Mesendoderm (in vitro differentiated cells): ENCODE measurements around the gene PPP1R16B.

Source experiments
- DNase-seq: peaks from one replicate; pipeline ENCODE4 v3.0.0; 2013
- H2AK5ac ChIP-seq: 2 replicates; pipeline ENCODE4 v1.6.1; 2013; ENCODE audit warnings: low read length, inconsistent platforms
- H2BK120ac ChIP-seq: 2 replicates; pipeline ENCODE4 v1.6.1; 2013; ENCODE audit warnings: low read depth, mild to moderate bottlenecking, low read length, moderate library complexity, mixed read lengths
- H2BK15ac ChIP-seq: replicated peaks from 2 replicates; pipeline ENCODE4 v1.6.1; 2013; ENCODE audit warnings: low read depth, mild to moderate bottlenecking, moderate library complexity
- H2BK5ac ChIP-seq: 2 replicates; pipeline ENCODE4 v1.6.1; 2013; ENCODE audit warnings: low read length, inconsistent platforms
- H3K18ac ChIP-seq: 2 replicates; pipeline ENCODE4 v1.6.1; 2013; ENCODE audit warnings: mild to moderate bottlenecking, low read length, mixed read lengths
- H3K23ac ChIP-seq: one replicate; pipeline ENCODE4 v1.6.1; 2013; ENCODE audit warnings: low read length
- H3K27ac ChIP-seq: 2 replicates; pipeline ENCODE4 v1.5.1; 2013; ENCODE audit warnings: low read depth, mild to moderate bottlenecking, inconsistent platforms, low read length, moderate library complexity
- H3K27me3 ChIP-seq: 2 replicates; pipeline ENCODE4 v1.6.1; 2013; ENCODE audit warnings: low read length, control low read depth, mild to moderate bottlenecking, inconsistent platforms; ENCODE audit not compliant: insufficient read depth, poor library complexity
- H3K36me3 ChIP-seq: 2 replicates; pipeline ENCODE4 v1.6.1; 2013; ENCODE audit warnings: low read length, inconsistent platforms; ENCODE audit not compliant: control insufficient read depth, insufficient read depth
- H3K4ac ChIP-seq: one replicate; pipeline ENCODE4 v1.6.1; 2013; ENCODE audit warnings: low read depth, mild to moderate bottlenecking, low read length, moderate library complexity
- H3K4me1 ChIP-seq: 2 replicates; pipeline ENCODE4 v1.6.1; 2013; ENCODE audit warnings: low read depth, low read length, inconsistent platforms; ENCODE audit not compliant: control insufficient read depth
- H3K4me2 ChIP-seq: 2 replicates; pipeline ENCODE4 v1.6.1; 2013; ENCODE audit warnings: low read length
- H3K4me3 ChIP-seq: 2 replicates; pipeline ENCODE4 v1.5.1; 2013; ENCODE audit warnings: mild to moderate bottlenecking, low read length
- H3K56ac ChIP-seq: one replicate; pipeline ENCODE4 v1.6.1; 2013; ENCODE audit warnings: low read length
- H3K79me1 ChIP-seq: 2 replicates; pipeline ENCODE4 v1.6.1; 2013; ENCODE audit warnings: low read length, inconsistent platforms
- H3K79me2 ChIP-seq: 2 replicates; pipeline ENCODE4 v1.6.1; 2013; ENCODE audit warnings: mild to moderate bottlenecking, low read length; ENCODE audit not compliant: control insufficient read depth, insufficient read depth
- H3K9ac ChIP-seq: 2 replicates; pipeline ENCODE4 v1.6.1; 2013; ENCODE audit warnings: low read length, inconsistent platforms
- H4K5ac ChIP-seq: one replicate; pipeline ENCODE4 v1.6.1; 2013; ENCODE audit warnings: low read length
- H4K8ac ChIP-seq: one replicate; pipeline ENCODE4 v1.6.1; 2013; ENCODE audit warnings: low read depth, mild to moderate bottlenecking, control low read depth, low read length, moderate library complexity
- WGBS: extraction: QIAGEN DNeasy Blood & Tissue Kit; methylation state at CpG from one replicate; pipeline ENCODE4 v1.1.7; 2013; ENCODE audit warnings: low lambda C conversion rate, missing lambda C conversion rate; ENCODE audit not compliant: insufficient coverage; ENCODE audit errors: extremely low coverage; 5-methylcytosine and 5-hydroxymethylcytosine counted together

PPP1R16B gene

GRCh38 chr20:38825571-38825900, 20.0 kb downstream of the PPP1R16B start:
- no peak overlapping the region for H3K27ac ChIP-seq
- no peak overlapping the region for H4K8ac ChIP-seq
- no peak overlapping the region for H3K9ac ChIP-seq
- no peak overlapping the region for H3K4ac ChIP-seq
- H3K56ac ChIP-seq, result peak overlapping the region; percentile 72
- peak overlapping the region; percentile 14 for H3K4me2 ChIP-seq
- no peaks in the 10 kb centered on the region for H3K27me3 ChIP-seq
- H2BK15ac ChIP-seq, result no peak overlapping the region
- no peak overlapping the region for H3K18ac ChIP-seq
- peak overlapping the region; percentile 37 for H2BK5ac ChIP-seq
- DNase-seq, result no peak
- H2AK5ac ChIP-seq, result peak overlapping the region; percentile 53
- no peak overlapping the region for H3K23ac ChIP-seq
- H3K4me1 ChIP-seq, result peaks cover 17% of the 10 kb centered on the region
- H3K4me3 ChIP-seq, result no peak overlapping the region
- H2BK120ac ChIP-seq, result no peak overlapping the region
- H3K79me1 ChIP-seq, result peaks cover 2% of the 10 kb centered on the region
- H3K36me3 ChIP-seq, result no peaks in the 10 kb centered on the region
- WGBS, result no CpG with 5 or more reads among the region's 1 CpG
- no peak overlapping the region for H4K5ac ChIP-seq
- H3K79me2 ChIP-seq, result no peaks in the 10 kb centered on the region

DNA sequence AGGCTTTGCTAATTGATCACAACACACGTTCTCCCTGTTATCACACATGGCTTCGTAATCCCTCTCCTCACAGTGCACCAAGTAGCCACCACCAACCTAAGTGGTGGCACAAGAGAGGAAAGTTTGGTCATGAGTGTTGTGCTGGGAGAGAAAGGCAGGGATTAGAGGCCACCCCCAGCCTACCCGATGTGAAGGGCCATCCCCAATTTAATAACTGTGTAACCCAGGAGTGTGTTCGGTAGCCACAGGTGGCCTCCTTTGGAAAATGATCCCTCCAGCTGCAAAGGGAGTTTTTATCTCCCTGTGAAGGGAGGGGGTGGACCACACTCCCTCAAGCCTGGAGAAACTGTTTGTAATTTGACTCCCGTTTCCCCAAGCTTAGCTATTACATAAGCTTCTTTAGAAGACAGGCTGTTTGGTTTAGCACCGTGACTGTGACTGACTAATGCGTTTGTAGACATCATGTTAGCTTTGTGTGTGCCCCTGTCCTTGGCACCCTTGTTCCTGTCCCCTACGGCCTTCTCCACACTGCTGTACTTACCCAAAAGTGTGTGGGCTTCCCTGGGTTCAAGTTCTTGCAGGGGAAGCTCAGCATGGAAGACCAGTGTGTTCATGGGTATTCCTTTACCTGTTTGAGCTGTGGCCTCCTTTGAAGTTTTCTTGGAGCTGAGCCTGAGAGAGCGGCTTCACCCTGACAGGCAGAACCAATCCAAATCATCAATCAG, 20.6 kb downstream of the PPP1R16B start:
- H3K27ac ChIP-seq, result peak overlapping the region; percentile 10
- H3K4me1 ChIP-seq, result peaks cover 17% of the 10 kb centered on the region
- no peaks in the 10 kb centered on the region for H3K36me3 ChIP-seq
- peak overlapping the region; percentile 53 for H2AK5ac ChIP-seq
- peaks cover 2% of the 10 kb centered on the region for H3K79me1 ChIP-seq
- no peak overlapping the region for H3K18ac ChIP-seq
- no CpG with 5 or more reads among the region's 9 CpGs for WGBS
- H2BK5ac ChIP-seq, result peak overlapping the region; percentile 52
- H4K8ac ChIP-seq, result no peak overlapping the region
- no peak overlapping the region for H4K5ac ChIP-seq
- no peak overlapping the region for H2BK120ac ChIP-seq
- H2BK15ac ChIP-seq, result no peak overlapping the region
- H3K4me3 ChIP-seq, result no peak overlapping the region
- peak overlapping the region; percentile 66 for H3K23ac ChIP-seq
- H3K79me2 ChIP-seq, result no peaks in the 10 kb centered on the region
- H3K27me3 ChIP-seq, result no peaks in the 10 kb centered on the region
- H3K9ac ChIP-seq, result no peak overlapping the region
- peak overlapping the region; percentile 14 for H3K4me2 ChIP-seq
- H3K4ac ChIP-seq, result no peak overlapping the region
- peak; percentile 84 for DNase-seq
- H3K56ac ChIP-seq, result peak overlapping the region; percentile 72

- H4K5ac ChIP-seq, result no peak overlapping the region
- no peak overlapping the region for H3K9ac ChIP-seq
- H3K4me1 ChIP-seq, result peaks cover 17% of the 10 kb centered on the region
- no peak overlapping the region for H3K56ac ChIP-seq
- no peak overlapping the region for H2BK15ac ChIP-seq
- no peaks in the 10 kb centered on the region for H3K36me3 ChIP-seq
- H2BK5ac ChIP-seq, result no peak overlapping the region
- no peak overlapping the region for H3K18ac ChIP-seq
- no peak overlapping the region for H3K4me3 ChIP-seq
- H3K27ac ChIP-seq, result no peak overlapping the region
- no peak overlapping the region for H3K4ac ChIP-seq
- H2BK120ac ChIP-seq, result no peak overlapping the region
- H3K4me2 ChIP-seq, result no peak overlapping the region
- DNase-seq, result no peak
- H2AK5ac ChIP-seq, result no peak overlapping the region
- no peaks in the 10 kb centered on the region for H3K79me2 ChIP-seq
- WGBS, result no CpG with 5 or more reads among the region's 7 CpGs
- H4K8ac ChIP-seq, result no peak overlapping the region
- no peak overlapping the region for H3K23ac ChIP-seq
- H3K27me3 ChIP-seq, result no peaks in the 10 kb centered on the region
- H3K79me1 ChIP-seq, result peaks cover 2% of the 10 kb centered on the region
These were observed 22.3 kb downstream of the PPP1R16B start for GRCh38 chr20:38827770-38828281.

DNA sequence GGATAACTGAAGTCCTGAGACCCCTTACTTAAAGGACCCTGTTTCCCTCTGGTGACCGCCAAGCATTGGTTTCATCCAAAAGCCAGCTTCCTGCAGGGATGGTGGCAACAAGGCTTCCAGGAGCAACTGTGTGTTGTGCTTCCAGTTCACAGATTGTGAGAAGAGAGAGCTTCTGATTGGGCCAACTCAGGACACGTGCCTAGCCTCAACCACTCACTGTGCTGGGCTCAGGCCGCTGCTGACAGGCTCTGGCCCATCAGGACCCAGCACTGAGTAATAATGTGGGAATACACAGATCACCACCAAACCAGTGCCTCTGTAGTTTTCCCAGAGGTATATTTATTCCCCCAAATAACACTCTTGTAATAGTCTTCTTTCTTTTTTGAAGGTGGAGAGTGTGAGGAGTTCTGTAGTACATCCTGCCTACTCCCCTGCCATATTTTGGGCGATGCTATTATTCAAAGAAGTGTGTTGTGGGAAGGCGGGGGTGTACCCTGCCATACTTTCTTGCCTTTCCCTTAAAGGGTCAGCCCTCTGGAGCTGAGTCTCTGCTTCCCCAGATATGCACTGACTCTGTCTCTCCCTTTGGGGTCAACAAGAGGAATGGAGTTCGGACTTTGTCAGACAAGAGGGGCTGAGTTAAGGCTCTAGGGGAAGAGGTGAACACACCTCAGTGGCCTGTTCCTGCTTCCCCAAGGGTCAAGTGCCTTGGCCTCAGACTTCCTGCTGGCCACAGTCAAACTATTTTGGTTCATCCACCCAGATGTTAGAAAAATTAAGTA, 23.2 kb downstream of the PPP1R16B start:
- no CpG with 5 or more reads among the region's 6 CpGs for WGBS
- no peak overlapping the region for H2BK5ac ChIP-seq
- peaks cover 2% of the 10 kb centered on the region for H3K79me1 ChIP-seq
- H3K9ac ChIP-seq, result no peak overlapping the region
- H3K4me1 ChIP-seq, result peaks cover 17% of the 10 kb centered on the region
- no peak overlapping the region for H3K4me3 ChIP-seq
- no peaks in the 10 kb centered on the region for H3K27me3 ChIP-seq
- H3K23ac ChIP-seq, result no peak overlapping the region
- H3K27ac ChIP-seq, result no peak overlapping the region
- no peak overlapping the region for H3K56ac ChIP-seq
- H2AK5ac ChIP-seq, result no peak overlapping the region
- no peak overlapping the region for H3K18ac ChIP-seq
- H3K4me2 ChIP-seq, result no peak overlapping the region
- H4K8ac ChIP-seq, result no peak overlapping the region
- no peak for DNase-seq
- no peak overlapping the region for H2BK120ac ChIP-seq
- H3K4ac ChIP-seq, result no peak overlapping the region
- H3K79me2 ChIP-seq, result no peaks in the 10 kb centered on the region
- H3K36me3 ChIP-seq, result no peaks in the 10 kb centered on the region
- no peak overlapping the region for H4K5ac ChIP-seq
- H2BK15ac ChIP-seq, result no peak overlapping the region

GRCh38 chr20:38829296-38829875, 23.9 kb downstream of the PPP1R16B start:
- no peaks in the 10 kb centered on the region for H3K79me2 ChIP-seq

More at GRCh38 chr20:38829296-38829875, 23.9 kb downstream of the PPP1R16B start:
- no peak for DNase-seq
- H4K5ac ChIP-seq, result no peak overlapping the region
- H3K18ac ChIP-seq, result no peak overlapping the region
- no peak overlapping the region for H3K4ac ChIP-seq
- no peak overlapping the region for H2BK15ac ChIP-seq
- no peak overlapping the region for H3K4me3 ChIP-seq
- H3K9ac ChIP-seq, result no peak overlapping the region
- no peak overlapping the region for H2BK5ac ChIP-seq
- WGBS, result no CpG with 5 or more reads among the region's 7 CpGs
- H3K4me1 ChIP-seq, result peaks cover 17% of the 10 kb centered on the region
- no peaks in the 10 kb centered on the region for H3K27me3 ChIP-seq
- H2AK5ac ChIP-seq, result no peak overlapping the region
- no peak overlapping the region for H3K4me2 ChIP-seq
- H3K79me1 ChIP-seq, result peaks cover 2% of the 10 kb centered on the region
- no peak overlapping the region for H3K23ac ChIP-seq
- H4K8ac ChIP-seq, result no peak overlapping the region
- no peaks in the 10 kb centered on the region for H3K36me3 ChIP-seq
- no peak overlapping the region for H3K56ac ChIP-seq
- H3K27ac ChIP-seq, result no peak overlapping the region
- no peak overlapping the region for H2BK120ac ChIP-seq
